Right atrium auricular region (tissue), 2 donors: ENCODE measurements around the gene MEGF6. TPM values are rescaled to one million over a fixed set of nuclear protein-coding genes. Genes with fewer than 3 reads are reported as not detected.
A peak's percentile ranks its signal among the peaks of the same experiment; 100 is the strongest.

ENCODE experiments used
- DNase-seq: peaks from one replicate; pipeline ENCODE4 v3.0.0-alpha.2; 2019; ENCODE audit warnings: low spot score
- H3K27ac ChIP-seq, 2 donors: fragments of 200-600 bp; sonication (generic); 1 replicate in 1 of 2; 2 replicates in 1 of 2; pipeline ENCODE4 v1.5.1; 2016 to 2019
- H3K27me3 ChIP-seq, 2 donors: fragments of 200-600 bp; sonication (generic); one replicate each; pipeline versions ENCODE4 v1.5.1 to v1.6.0; 2017 to 2019
- H3K36me3 ChIP-seq: fragments of 200-600 bp; sonication (generic); one replicate; pipeline ENCODE4 v1.5.1; 2016
- H3K4me1 ChIP-seq, 2 donors: fragments of 200-600 bp; sonication (generic); one replicate each; pipeline versions ENCODE4 v1.5.1 to v1.6.0; 2017 to 2019
- H3K4me3 ChIP-seq, 2 donors: fragments of 200-600 bp; sonication (generic); 1 replicate in 1 of 2; 2 replicates in 1 of 2; pipeline ENCODE4 v1.5.1; 2017 to 2019; ENCODE audit warnings: mild to moderate bottlenecking in 1 of 2, moderate library complexity in 1 of 2
- H3K9me3 ChIP-seq, 2 donors: fragments of 200-600 bp; sonication (generic); one replicate each; pipeline ENCODE4 v1.5.1; 2019
- CTCF ChIP-seq, 2 donors: fragments of 200-600 bp; sonication (generic); IDR thresholded peaks; one replicate each; pipeline ENCODE4 v1.5.1; 2019; ENCODE audit warnings: antibody characterized with exemption in 2 of 2
- total RNA-seq, 2 donors: library from RNA; depleted of rRNA; stranded (reverse); fragments of >200 nt; gene quantifications; one replicate each; pipeline ENCODE4 v1.1.0, GENCODE V29; 2016

MEGF6 gene
- total RNA-seq, 2 donors from 2014 or later = 14.9 to 32.6 TPM

- no peaks in the 10 kb centered on the region for H3K27me3 ChIP-seq
- no peaks in the 10 kb centered on the region for H3K36me3 ChIP-seq
- no peaks in the 10 kb centered on the region for H3K9me3 ChIP-seq
- peak overlapping the region; percentile 51 to 56 for H3K27ac ChIP-seq
- no peak overlapping the region for H3K4me3 ChIP-seq
- no peak for TF ChIP-seq CTCF (IDR thresholded peaks at IDR 0.05)
- DNase-seq = peak; percentile 70
- H3K4me1 ChIP-seq = peaks cover 0 to 47% of the 10 kb centered on the region in 2 donors
Observed at GRCh38 chr1:3539707-3540425, 71.4 kb downstream of the MEGF6 start.

GRCh38 chr1:3537359-3537758 is 73.9 kb downstream of the MEGF6 start:
- H3K4me3 ChIP-seq = no peak overlapping the region
- H3K4me1 ChIP-seq = peaks cover 0 to 30% of the 10 kb centered on the region in 2 donors
- H3K9me3 ChIP-seq = no peaks in the 10 kb centered on the region
- no peak for TF ChIP-seq CTCF (IDR thresholded peaks at IDR 0.05)
- no peak for DNase-seq
- no peak overlapping the region for H3K27ac ChIP-seq
- no peaks in the 10 kb centered on the region for H3K27me3 ChIP-seq
- no peaks in the 10 kb centered on the region for H3K36me3 ChIP-seq

GRCh38 chr1:3536420-3537195 is 74.7 kb downstream of the MEGF6 start:
- TF ChIP-seq CTCF (IDR thresholded peaks at IDR 0.05) = no peak
- peaks cover 0 to 26% of the 10 kb centered on the region in 2 donors for H3K4me1 ChIP-seq
- H3K9me3 ChIP-seq = no peaks in the 10 kb centered on the region
- H3K36me3 ChIP-seq = no peaks in the 10 kb centered on the region
- no peak for DNase-seq
- H3K27ac ChIP-seq = no peak overlapping the region
- H3K4me3 ChIP-seq = no peak overlapping the region
- no peaks in the 10 kb centered on the region for H3K27me3 ChIP-seq

DNA sequence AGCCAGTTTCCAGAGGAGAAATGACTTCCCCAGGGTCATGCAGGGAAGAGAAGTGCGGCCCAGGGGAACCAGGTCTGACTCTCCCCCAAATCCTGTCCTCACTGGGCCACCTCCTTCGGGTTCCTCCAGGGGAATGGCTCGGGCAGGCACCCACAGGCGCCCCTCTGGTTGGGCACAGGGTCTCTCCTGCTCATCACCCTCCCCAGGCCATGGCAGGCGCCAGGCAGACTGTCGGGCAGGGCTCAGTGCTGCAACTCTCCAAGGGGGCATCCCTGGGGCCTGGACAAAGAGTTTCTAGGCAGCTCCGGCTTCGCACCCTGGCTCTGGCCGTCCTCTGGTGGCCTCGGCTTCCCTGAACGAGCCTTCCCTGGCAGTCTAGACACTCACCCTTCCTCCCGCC is 75.6 kb downstream of the MEGF6 start:
- Histone ChIP-seq H3K4me3 (no peak overlapping the region), H3K27ac (no peak overlapping the region), H3K4me1 (peaks cover 0 to 21% of the 10 kb centered on the region in 2 donors), H3K27me3 (no peaks in the 10 kb centered on the region), H3K36me3 (no peaks in the 10 kb centered on the region), H3K9me3 (no peaks in the 10 kb centered on the region)
- TF ChIP-seq CTCF (IDR thresholded peaks at IDR 0.05) = no peak
- no peak for DNase-seq

DNA sequence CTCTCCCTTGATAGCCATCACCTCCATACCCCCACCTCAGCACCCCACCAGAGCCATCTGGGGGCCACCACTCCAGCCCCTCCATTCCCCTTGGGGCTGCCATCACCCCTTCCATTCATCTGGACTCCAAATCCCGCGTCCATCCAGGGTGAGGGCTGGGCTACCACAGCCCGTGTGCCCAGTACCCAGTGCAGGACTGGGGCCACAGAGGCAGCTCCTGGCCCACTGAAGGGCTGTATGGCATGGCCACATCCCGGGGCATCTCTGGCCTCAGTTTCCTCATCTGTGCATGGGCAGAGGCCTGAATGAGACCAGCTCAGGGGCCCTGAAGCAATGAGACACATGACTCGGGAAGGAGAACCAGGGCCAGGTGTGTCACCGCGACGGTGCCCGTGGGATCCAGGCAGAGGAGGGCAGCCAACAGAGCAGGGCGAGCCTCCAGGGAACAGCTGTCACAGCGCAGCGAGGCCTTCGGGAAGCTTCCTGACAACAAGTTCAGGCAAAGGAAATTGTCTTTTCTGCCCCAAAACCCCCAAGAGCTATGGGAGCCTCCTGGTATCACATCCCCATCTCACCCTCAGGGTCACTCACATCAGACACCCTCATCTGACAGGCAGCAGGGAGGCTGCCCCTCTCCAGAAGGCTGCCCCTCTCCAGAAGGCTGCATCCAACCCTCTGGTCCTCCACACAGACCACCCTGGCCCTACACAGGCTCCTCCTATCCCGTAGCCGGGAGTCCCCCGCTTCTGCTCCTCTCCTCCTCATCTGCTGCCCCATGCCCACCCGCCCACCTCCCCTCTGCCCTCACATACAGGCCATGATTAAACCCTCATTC is 76.3 kb downstream of the MEGF6 start:
- H3K36me3 ChIP-seq = no peaks in the 10 kb centered on the region
- DNase-seq = no peak
- TF ChIP-seq CTCF (IDR thresholded peaks at IDR 0.05) = no peak
- H3K27me3 ChIP-seq = no peaks in the 10 kb centered on the region
- H3K27ac ChIP-seq = no peak overlapping the region
- peaks cover 0 to 24% of the 10 kb centered on the region in 2 donors for H3K4me1 ChIP-seq
- no peak overlapping the region for H3K4me3 ChIP-seq
- H3K9me3 ChIP-seq = no peaks in the 10 kb centered on the region
